D721Med (cell line): Measurements from ENCODE around the gene TMEM30A.

Source experiments
- DNase-seq: peaks from one replicate; pipeline ENCODE4 v3.0.0; 2011; ENCODE audit warnings: low spot score; ENCODE audit not compliant: insufficient read length
- FAIRE-seq: peaks from 2 replicates; lab custom pipeline; 2011; peaks lifted over from hg19 to GRCh38; lab: Jason Lieb, UNC
- CTCF ChIP-seq: IDR thresholded peaks from 2 replicates; pipeline ENCODE4 v1.5.1; 2012; ENCODE audit warnings: mild to moderate bottlenecking, control low read depth; ENCODE audit not compliant: insufficient read depth; ENCODE audit errors: missing control alignments

The TMEM30A gene

GRCh38 chr6:75210885-75211739, 73.5 kb downstream of the TMEM30A start:
- peak; percentile 19 for DNase-seq
- no peak for FAIRE-seq
- TF ChIP-seq CTCF = peak; percentile 80

GRCh38 chr6:75209184-75209723, 75.3 kb downstream of the TMEM30A start:
- FAIRE-seq (no peak), DNase-seq (no peak)
- no peak for TF ChIP-seq CTCF

GRCh38 chr6:75208298-75209183, 76.1 kb downstream of the TMEM30A start:
- FAIRE-seq (no peak), DNase-seq (peak; percentile 50)
- peak; percentile 99 for TF ChIP-seq CTCF

GRCh38 chr6:75206576-75207342, 77.8 kb downstream of the TMEM30A start:
- FAIRE-seq (no peak), DNase-seq (peak; percentile 12)
- no peak for TF ChIP-seq CTCF

GRCh38 chr6:75205776-75206575, 78.6 kb downstream of the TMEM30A start, which contains the start of gene COL12A1:
TSS of gene COL12A1 (minus strand) at chr6:75206053. CDS start at chr6:75202792, 3,261 bp downstream.
- no peak for TF ChIP-seq CTCF
- peak; percentile 13 for DNase-seq
- no peak for FAIRE-seq
